Activated CD4-positive, alpha-beta T cell treated with anti-CD3 and anti-CD28 coated beads, Interleukin-2, Interleukin-4, amounts not matched to agents 100 ng/mL and 50 ng/mL, durations not matched to agents 16 hours and 8 hours (primary cell): Measurements from ENCODE around the gene FRG2C.
"Not testable (repeated sequence)": the region's sequence is repeated elsewhere in the genome, so short reads cannot be mapped to it uniquely, and the experiment has no call there.

ENCODE experiments used
- DNase-seq: peaks from one replicate; pipeline ENCODE4 v3.0.0-alpha.2; 2020; ENCODE audit warnings: low spot score

FRG2C gene

GRCh38 chr3:75669348-75670297, 5.5 kb downstream of the FRG2C start:
- DNase-seq: not testable (repeated sequence)

GRCh38 chr3:75670298-75671286, 6.5 kb downstream of the FRG2C start:
- DNase-seq: not testable (repeated sequence)

GRCh38 chr3:75671287-75672139, 7.4 kb downstream of the FRG2C start:
- not testable (repeated sequence) for DNase-seq

- peak; percentile 1 for DNase-seq
These were observed 8.1 kb downstream of the FRG2C start for GRCh38 chr3:75672140-75672775.

GRCh38 chr3:75683965-75684364, 19.8 kb downstream of the FRG2C start:
- not testable (repeated sequence) for DNase-seq

- DNase-seq: no peak
These were observed 23.2 kb downstream of the FRG2C start for GRCh38 chr3:75687323-75687722.

- DNase-seq: no peak
These were observed 27.9 kb downstream of the FRG2C start for GRCh38 chr3:75692061-75692460.
